Lower leg skin (tissue), 3 donors: Measurements from ENCODE around the gene CENPO.

ENCODE experiments used
- CTCF ChIP-seq, 3 donors: fragments of 450-650 bp; IDR thresholded peaks; one replicate each; pipeline ENCODE4 v1.5.1; 2016; ENCODE audit warnings: antibody characterized with exemption in 3 of 3, mild to moderate bottlenecking in 3 of 3, moderate library complexity in 2 of 3
- POLR2A ChIP-seq, 2 donors: fragments of 450-650 bp; IDR thresholded peaks; one replicate each; pipeline ENCODE4 v1.6.1; 2016 to 2017; ENCODE audit warnings: antibody characterized with exemption in 2 of 2, mild to moderate bottlenecking in 1 of 2, moderate library complexity in 1 of 2

GRCh38 chr2:24825883-24826772 is 32.9 kb downstream of the CENPO start:
- no peak for TF ChIP-seq CTCF (IDR thresholded peaks at IDR 0.05)
- TF ChIP-seq POLR2A (IDR thresholded peaks at IDR 0.05) = no peak
